Measurements from ENCODE around the gene SERPINB11. TPM values are rescaled to one million over a fixed set of nuclear protein-coding genes. Genes with fewer than 3 reads are reported as not detected.
"Not testable (repeated sequence)": the region's sequence is repeated elsewhere in the genome, so short reads cannot be mapped to it uniquely, and the experiment has no call there.

Gene SERPINB11, protein sequence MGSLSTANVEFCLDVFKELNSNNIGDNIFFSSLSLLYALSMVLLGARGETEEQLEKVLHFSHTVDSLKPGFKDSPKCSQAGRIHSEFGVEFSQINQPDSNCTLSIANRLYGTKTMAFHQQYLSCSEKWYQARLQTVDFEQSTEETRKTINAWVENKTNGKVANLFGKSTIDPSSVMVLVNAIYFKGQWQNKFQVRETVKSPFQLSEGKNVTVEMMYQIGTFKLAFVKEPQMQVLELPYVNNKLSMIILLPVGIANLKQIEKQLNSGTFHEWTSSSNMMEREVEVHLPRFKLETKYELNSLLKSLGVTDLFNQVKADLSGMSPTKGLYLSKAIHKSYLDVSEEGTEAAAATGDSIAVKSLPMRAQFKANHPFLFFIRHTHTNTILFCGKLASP
- total RNA-seq: 1.6 and 9.5 TPM in 2 replicates

DNA sequence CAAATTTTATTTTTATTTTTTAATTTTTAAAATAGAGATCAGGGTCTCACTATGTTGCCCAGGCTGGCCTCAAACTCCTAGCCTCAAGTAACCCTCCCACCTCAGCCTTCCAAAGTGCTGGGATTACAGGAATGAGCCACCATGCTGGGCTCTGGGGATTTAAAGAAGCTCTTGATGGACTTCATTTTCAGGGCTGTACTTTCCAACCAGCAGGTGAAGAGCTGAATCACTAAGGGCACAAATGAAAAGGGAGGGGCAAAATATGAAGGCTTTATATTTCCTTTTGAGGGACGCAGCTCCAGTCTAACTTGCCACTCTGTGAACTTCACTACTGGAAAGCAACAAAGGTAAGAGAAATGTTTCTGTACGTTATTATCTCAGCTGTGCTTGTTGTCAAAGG is at the start of gene SERPINB11:
Gene SERPINB11 (plus strand): TSS at position 301 of the 400 bp plus-strand sequence. CDS start 7,234 bp downstream, outside the sequence.
- no peak for DNase-seq (ENCODE audit: low read depth)
- Histone ChIP-seq H3K27me3 (ENCODE audit: control insufficient read depth, insufficient read depth, low read length) (no peaks in the 10 kb centered on the region), H3K4me3 (ENCODE audit: low read depth, low read length) (no peak within 1 kb of the TSS), H3K36me3 (ENCODE audit: control insufficient read depth, insufficient read depth, low read length) (no peaks in the 10 kb centered on the region)
- no peak for FAIRE-seq
- TF ChIP-seq CTCF (IDR thresholded peaks at IDR 0.05; ENCODE audit: insufficient read depth, low read length, severe bottlenecking): no peak

DNA sequence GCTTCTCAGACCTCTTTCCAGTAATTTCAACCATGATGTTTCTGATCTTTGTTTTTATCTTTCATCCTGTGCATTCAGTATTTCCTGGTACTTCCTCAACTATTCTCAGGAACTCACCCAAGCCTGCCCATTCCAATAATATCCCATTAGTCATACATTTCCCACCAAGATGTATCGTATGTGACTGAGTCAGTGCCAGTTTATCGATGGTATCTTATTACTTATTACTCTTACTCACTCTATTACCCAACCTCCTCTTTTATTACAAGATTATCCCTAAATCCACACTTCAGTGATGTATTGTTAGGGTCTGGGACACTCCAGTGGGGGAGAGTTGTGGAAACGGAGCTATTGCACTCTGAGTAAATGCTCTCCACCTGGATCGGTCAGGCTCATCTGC is 43.8 kb upstream of the SERPINB11 start:
- H3K27me3 ChIP-seq (ENCODE audit: control insufficient read depth, insufficient read depth, low read length); FAIRE-seq; H3K4me3 ChIP-seq (ENCODE audit: low read depth, low read length); H3K36me3 ChIP-seq (ENCODE audit: control insufficient read depth, insufficient read depth, low read length): not testable (repeated sequence)
- DNase-seq (ENCODE audit: low read depth): peak; percentile 75

DNA sequence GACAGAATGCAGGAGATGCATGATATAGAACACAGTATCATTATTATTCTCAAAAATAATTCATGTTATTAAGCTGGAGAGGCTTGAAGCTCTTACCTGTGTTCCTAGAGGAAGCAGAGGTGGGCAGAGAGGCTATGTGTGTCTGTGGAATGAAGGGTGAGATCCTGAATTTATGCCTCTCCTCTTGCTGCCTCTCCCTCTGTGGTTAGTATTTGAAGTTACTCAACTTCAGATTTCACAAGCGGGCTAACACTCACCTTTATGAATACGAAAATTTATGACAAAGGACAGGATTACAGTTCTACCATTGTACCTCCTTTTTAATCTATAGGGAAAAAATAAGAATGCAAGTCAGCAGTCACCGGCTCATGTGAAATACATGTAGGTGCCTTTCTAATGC is 41.0 kb upstream of the SERPINB11 start, which contains the start of gene SERPINB3:
Gene SERPINB3 (minus strand): TSS at position 144 of the 400 bp plus-strand sequence. CDS start 677 bp downstream, outside the sequence.
- DNase-seq (ENCODE audit: low read depth): peak; percentile 76
- not testable (repeated sequence) for FAIRE-seq

DNA sequence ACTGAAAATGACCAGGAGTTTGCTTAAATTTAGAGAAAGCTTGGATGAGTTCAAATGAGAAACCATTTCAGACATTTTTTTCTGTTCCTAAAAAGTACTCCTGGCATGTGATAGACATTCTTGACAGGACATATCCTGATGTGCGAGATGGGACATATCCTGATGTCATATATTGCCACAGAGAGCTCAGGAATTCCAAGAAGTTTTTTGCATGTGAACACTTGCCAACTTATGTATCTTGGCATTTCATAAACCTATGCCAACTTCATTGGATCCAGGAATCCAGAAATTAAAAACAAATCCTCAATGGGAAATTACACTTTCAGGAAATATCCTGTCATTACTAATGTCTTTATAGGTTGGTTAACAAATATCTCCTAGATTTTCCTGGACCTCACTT is 38.2 kb upstream of the SERPINB11 start:
- DNase-seq (ENCODE audit: low read depth) (peak; percentile 87), FAIRE-seq (no peak)
- TF ChIP-seq CTCF (IDR thresholded peaks at IDR 0.05; ENCODE audit: insufficient read depth, low read length, severe bottlenecking): no peak
- Histone ChIP-seq H3K36me3 (ENCODE audit: control insufficient read depth, insufficient read depth, low read length) (no peaks in the 10 kb centered on the region), H3K4me3 (ENCODE audit: low read depth, low read length) (no peak overlapping the region), H3K27me3 (ENCODE audit: control insufficient read depth, insufficient read depth, low read length) (no peaks in the 10 kb centered on the region)

More for the DNA sequence above, 41.0 kb upstream of the SERPINB11 start, which contains the start of gene SERPINB3:
- H3K4me3 ChIP-seq (ENCODE audit: low read depth, low read length); H3K36me3 ChIP-seq (ENCODE audit: control insufficient read depth, insufficient read depth, low read length); H3K27me3 ChIP-seq (ENCODE audit: control insufficient read depth, insufficient read depth, low read length): not testable (repeated sequence)

DNA sequence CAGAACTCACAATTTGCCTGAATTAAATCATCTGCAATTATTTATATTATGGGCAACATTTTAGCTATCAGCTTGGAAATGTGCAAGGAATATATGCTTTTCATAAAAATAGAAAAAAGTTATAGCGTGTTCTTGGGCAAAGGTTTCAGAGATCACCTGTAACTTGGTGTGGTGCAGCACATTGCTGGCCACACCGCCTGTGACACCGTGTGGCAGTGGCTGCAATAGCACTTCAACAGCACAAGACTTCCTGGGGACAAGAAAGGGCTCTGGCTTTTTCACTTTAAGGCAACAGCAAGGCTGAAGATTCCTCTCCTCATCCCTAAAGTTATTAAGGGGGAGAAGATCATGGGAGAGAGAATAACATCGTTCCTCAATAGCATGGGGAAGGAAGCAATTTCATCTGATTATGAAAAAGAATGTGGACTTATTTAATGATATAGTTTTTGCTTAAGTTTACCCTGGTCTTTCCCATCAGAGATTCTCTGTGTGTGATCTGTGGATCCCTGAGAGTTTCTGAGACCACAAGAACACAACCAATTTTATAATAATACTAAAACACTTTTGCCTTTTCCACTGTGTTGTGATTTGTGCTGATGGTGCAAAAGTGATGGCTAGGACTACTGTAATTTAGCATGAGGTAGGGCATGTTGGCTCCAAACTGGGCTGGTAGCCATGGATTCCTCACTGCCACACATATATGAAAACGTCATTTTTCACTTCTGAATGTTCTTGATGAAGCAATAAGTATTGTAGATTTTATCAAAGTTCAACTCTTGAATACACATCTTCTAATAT is 26.0 kb upstream of the SERPINB11 start:
- H3K4me3 ChIP-seq (ENCODE audit: low read depth, low read length): no peak overlapping the region
- peak; percentile 67 for TF ChIP-seq CTCF (IDR thresholded peaks at IDR 0.05; ENCODE audit: insufficient read depth, low read length, severe bottlenecking)
- DNase-seq (ENCODE audit: low read depth) (no peak), FAIRE-seq (no peak)
- H3K27me3 ChIP-seq (ENCODE audit: control insufficient read depth, insufficient read depth, low read length): no peaks in the 10 kb centered on the region
- H3K36me3 ChIP-seq (ENCODE audit: control insufficient read depth, insufficient read depth, low read length): no peaks in the 10 kb centered on the region

DNA sequence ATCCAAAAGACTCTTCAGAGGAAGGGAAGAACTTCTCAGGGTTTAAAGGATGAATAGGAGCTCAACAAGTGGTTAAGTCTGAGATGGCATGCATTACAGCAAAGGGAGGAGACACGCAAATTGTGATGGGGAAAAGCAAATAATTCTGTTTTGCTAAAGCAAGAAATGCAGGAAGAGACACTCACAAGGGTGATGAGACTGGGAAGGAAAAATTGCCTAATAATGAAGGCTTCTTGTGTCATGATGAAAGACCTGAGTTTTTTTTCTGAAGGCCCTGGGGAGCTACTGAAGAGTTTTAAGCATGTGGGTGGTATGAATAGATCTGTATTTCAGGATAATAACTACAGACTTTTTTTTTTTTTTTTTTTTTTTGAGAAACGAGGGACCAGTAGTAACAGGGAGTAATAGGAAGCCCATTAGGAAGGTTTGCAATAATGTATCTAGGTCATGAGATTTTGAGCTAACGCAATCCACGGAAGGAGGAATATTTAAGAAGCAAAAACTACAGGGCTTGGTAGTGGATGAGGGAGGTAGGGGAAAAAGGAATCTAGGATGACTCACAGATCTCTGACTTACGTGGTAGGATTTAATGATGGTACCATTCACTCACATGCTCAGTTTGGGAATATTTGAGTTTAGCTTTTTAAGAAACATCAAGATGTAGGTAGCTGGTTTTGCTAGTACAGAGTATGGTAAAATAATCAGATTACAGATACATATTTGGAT is 25.1 kb upstream of the SERPINB11 start:
- no peaks in the 10 kb centered on the region for H3K27me3 ChIP-seq (ENCODE audit: control insufficient read depth, insufficient read depth, low read length)
- no peaks in the 10 kb centered on the region for H3K36me3 ChIP-seq (ENCODE audit: control insufficient read depth, insufficient read depth, low read length)
- DNase-seq (ENCODE audit: low read depth): peak; percentile 60
- no peak for FAIRE-seq
- no peak for TF ChIP-seq CTCF (IDR thresholded peaks at IDR 0.05; ENCODE audit: insufficient read depth, low read length, severe bottlenecking)
- no peak overlapping the region for H3K4me3 ChIP-seq (ENCODE audit: low read depth, low read length)
